A549 (cell line): ENCODE results near the gene RCAN2. TPM values are rescaled to one million over a fixed set of nuclear protein-coding genes. Genes with fewer than 3 reads are reported as not detected.

ENCODE experiments used
- ATAC-seq, 2 experiments: fragments of 200-7000 bp in 1 of 2; fragments of >200 bp in 1 of 2; cut with Nextera tagmentation in 1 of 2; cut with Tn5 transposase in 1 of 2; 3 replicates each; pipeline versions ENCODE4 v1.8.0 to v1.9.1; 2018 to 2020; ENCODE audit warnings: mild to moderate bottlenecking in 1 of 2, moderate library complexity in 1 of 2
- CTCF ChIA-PET: fragments of 300-600 bp; sonication (Branson Sonifier 250); formaldehyde crosslinking; extraction: SDS; loops from one replicate; lab custom pipeline; 2021; ENCODE audit warnings: antibody characterized with exemption, inconsistent platforms; lab: Yijun Ruan, JAX
- POLR2A ChIA-PET: fragments of 350-600 bp; formaldehyde crosslinking; extraction: SDS; loops from one replicate; lab custom pipeline; 2021; ENCODE audit warnings: antibody characterized with exemption, inconsistent platforms; lab: Yijun Ruan, JAX
- DNase-seq, 2 experiments: peaks; one replicate each; pipeline versions ENCODE4 v3.0.0 to v3.0.0-alpha.2; 2011 to 2016; ENCODE audit warnings: low read depth in 1 of 2, low spot score in 1 of 2
- FAIRE-seq: peaks from 2 replicates; lab custom pipeline; 2011; peaks lifted over from hg19 to GRCh38; lab: Jason Lieb, UNC
- H3K27ac ChIP-seq, 2 experiments: fragments of >200 bp; sonication (Bioruptor Twin); formaldehyde crosslinking; 3 replicates each; pipeline ENCODE4 v1.5.1; 2016 to 2017
- H3K4me1 ChIP-seq: fragments of >200 bp; sonication (Bioruptor Twin); formaldehyde crosslinking; 3 replicates; pipeline ENCODE4 v1.6.1; 2016
- H3K4me2 ChIP-seq: fragments of >200 bp; sonication (Bioruptor Twin); formaldehyde crosslinking; 3 replicates; pipeline ENCODE4 v1.6.1; 2016
- H3K4me3 ChIP-seq: fragments of >200 bp; sonication (Bioruptor Twin); formaldehyde crosslinking; 3 replicates; pipeline ENCODE4 v1.5.1; 2016
- H3K9me3 ChIP-seq: fragments of >200 bp; sonication (Bioruptor Twin); formaldehyde crosslinking; 3 replicates; pipeline ENCODE4 v1.6.1; 2016
- BHLHE40 ChIP-seq: IDR thresholded peaks from 2 replicates; pipeline ENCODE4 v1.6.1; 2012; ENCODE audit warnings: low read depth, low read length, inconsistent platforms
- CHD4 ChIP-seq: fragments of 200-600 bp; sonication (generic); IDR thresholded peaks from 2 replicates; pipeline ENCODE4 v1.6.1; 2016; ENCODE audit warnings: antibody characterized with exemption, mild to moderate bottlenecking, borderline replicate concordance
- CTCF ChIP-seq: fragments of >200 bp; sonication (Bioruptor Twin); formaldehyde crosslinking; IDR thresholded peaks from 3 replicates; pipeline ENCODE4 v1.5.1; 2016
- EHF ChIP-seq: fragments of 250-450 bp; sonication (Bioruptor Pico); IDR thresholded peaks from 2 replicates; pipeline ENCODE4 v1.5.0; 2020; ENCODE audit warnings: mild to moderate bottlenecking
- EHMT2 ChIP-seq: fragments of 200-600 bp; sonication (generic); IDR thresholded peaks from 2 replicates; pipeline ENCODE4 v1.6.1; 2016; ENCODE audit warnings: antibody characterized with exemption, low read depth, mild to moderate bottlenecking, moderate library complexity
- EP300 ChIP-seq, 2 experiments: fragments of >200 bp; sonication (Bioruptor Twin); formaldehyde crosslinking; IDR thresholded peaks; 2 replicates in 1 of 2; 3 replicates in 1 of 2; pipeline ENCODE4 v1.6.1; 2016 to 2017
- FOSB ChIP-seq: fragments of 250-450 bp; sonication (Bioruptor Pico); IDR thresholded peaks from 2 replicates; pipeline ENCODE4 v1.5.0; 2020; ENCODE audit warnings: mild to moderate bottlenecking, moderate library complexity
- FOSL2 ChIP-seq, 2 experiments: fragments of 450-650 bp in 1 of 2; fragments of >200 bp in 1 of 2; sonication (Bioruptor Twin) in 1 of 2; formaldehyde crosslinking; IDR thresholded peaks; 2 replicates each; pipeline versions ENCODE4 v1.5.0 to v1.6.1; 2016 to 2020; ENCODE audit warnings: mild to moderate bottlenecking in 1 of 2, moderate library complexity in 1 of 2
- FOXS1 ChIP-seq: fragments of 250-450 bp; sonication (Bioruptor Pico); IDR thresholded peaks from 2 replicates; pipeline ENCODE4 v1.5.0; 2020; ENCODE audit warnings: mild to moderate bottlenecking, moderate library complexity
- GATA3 ChIP-seq: IDR thresholded peaks from 2 replicates; pipeline ENCODE4 v1.6.1; 2012; ENCODE audit warnings: borderline replicate concordance
- HOXA7 ChIP-seq: fragments of 250-450 bp; sonication (Bioruptor Pico); IDR thresholded peaks from 2 replicates; pipeline ENCODE4 v1.5.0; 2020; ENCODE audit warnings: mild to moderate bottlenecking, moderate library complexity
- HOXB5 ChIP-seq: fragments of 250-450 bp; sonication (Bioruptor Pico); IDR thresholded peaks from 2 replicates; pipeline ENCODE4 v1.5.0; 2020; ENCODE audit warnings: mild to moderate bottlenecking, moderate library complexity
- JUN ChIP-seq, 2 experiments: fragments of >200 bp; sonication (Bioruptor Twin); formaldehyde crosslinking; IDR thresholded peaks; 2 replicates in 1 of 2; 3 replicates in 1 of 2; pipeline ENCODE4 v1.6.1; 2016 to 2017
- KDM1A ChIP-seq: fragments of 200-600 bp; sonication (generic); IDR thresholded peaks from 2 replicates; pipeline ENCODE4 v1.6.1; 2016; ENCODE audit warnings: low read depth, mild to moderate bottlenecking
- MAX ChIP-seq: IDR thresholded peaks from 2 replicates; pipeline ENCODE4 v1.6.1; 2012
- NFE2L2 ChIP-seq: fragments of 150-350 bp; conservative IDR thresholded peaks from 2 replicates; pipeline ENCODE4 v1.6.1; 2014; ENCODE audit warnings: low read length
- NR3C1 ChIP-seq: fragments of >200 bp; sonication (Bioruptor Twin); formaldehyde crosslinking; IDR thresholded peaks from 3 replicates; pipeline ENCODE4 v1.6.1; 2017
- PHF8 ChIP-seq: fragments of 200-600 bp; sonication (generic); IDR thresholded peaks from 2 replicates; pipeline ENCODE4 v1.6.1; 2016; ENCODE audit warnings: low read depth, mild to moderate bottlenecking, antibody characterized with exemption, moderate library complexity, borderline replicate concordance
- RARB ChIP-seq: fragments of 250-450 bp; sonication (Bioruptor Pico); IDR thresholded peaks from 2 replicates; pipeline ENCODE4 v1.8.0; 2021; ENCODE audit warnings: mild to moderate bottlenecking, moderate library complexity
- RCOR1 ChIP-seq: fragments of 150-350 bp; IDR thresholded peaks from 2 replicates; pipeline ENCODE4 v1.6.1; 2014; ENCODE audit warnings: antibody characterized with exemption, low read length, low read depth
- REST ChIP-seq: fragments of 200-600 bp; sonication (generic); IDR thresholded peaks from 2 replicates; pipeline ENCODE4 v1.6.1; 2016; ENCODE audit warnings: antibody characterized with exemption, mild to moderate bottlenecking, moderate library complexity
- RFX5 ChIP-seq: fragments of 450-650 bp; IDR thresholded peaks from 2 replicates; pipeline ENCODE4 v1.7.1; 2014; ENCODE audit warnings: antibody characterized with exemption, mild to moderate bottlenecking, moderate library complexity
- SREBF2 ChIP-seq: fragments of 450-650 bp; IDR thresholded peaks from 2 replicates; pipeline ENCODE4 v1.6.1; 2014; ENCODE audit warnings: mild to moderate bottlenecking, moderate library complexity
- ZSCAN20 ChIP-seq: fragments of 250-450 bp; sonication (Bioruptor Pico); IDR thresholded peaks from 2 replicates; pipeline ENCODE4 v1.8.0; 2022; ENCODE audit warnings: mild to moderate bottlenecking, moderate library complexity
- WGBS: methylation state at CpG from one replicate; pipeline ENCODE4 v1.1.6; 2017; ENCODE audit errors: missing lambda C conversion rate; 5-methylcytosine and 5-hydroxymethylcytosine counted together
- polyA plus RNA-seq, 4 experiments: library from polyadenylated mRNA; depleted of rRNA in 3 of 4; stranded (reverse); fragments of >200 nt; fragmentation: RNase III in 1 of 4; extraction: RNeasy Plus Mini Kit Qiagen cat#74134 plus additional on column Dnase treatment in 1 of 4; gene quantifications; 2 replicates in 3 of 4; 3 replicates in 1 of 4; pipeline ENCODE4 v1.2.3, GENCODE V29; 2011 to 2017

The RCAN2 gene
- polyA plus RNA-seq, 2 of the 4 experiments (the other 2 are of a cell fraction): not detected

GRCh38 chr6:46440641-46441040 lies 50.6 kb downstream of the RCAN2 start:
- Histone ChIP-seq H3K27ac (no peak overlapping the region), H3K9me3 (no peaks in the 10 kb centered on the region), H3K4me2 (no peak overlapping the region), H3K4me1 (no peaks in the 10 kb centered on the region), H3K4me3 (no peak overlapping the region)
- POLR2A ChIA-PET: no interaction called here
- no peak for ATAC-seq
- no peak for DNase-seq
- FAIRE-seq: no peak
- WGBS: 6% methylated on average over 1 of the region's 1 CpG
- TF ChIP-seq KDM1A (no peak), NR3C1 (no peak), EP300 (IDR thresholded peaks at IDR 0.05) (no peak), SREBF2 (no peak), RARB (CRISPR knock-in tag) (no peak), HOXA7 (CRISPR knock-in tag) (no peak)
- CTCF ChIA-PET: no interaction called here

GRCh38 chr6:46440141-46440540 lies 51.1 kb downstream of the RCAN2 start:
- TF ChIP-seq EHF (no peak), CTCF (no peak), RCOR1 (no peak), FOSL2 (IDR thresholded peaks at IDR 0.05) (no peak), FOSL2 (CRISPR knock-in tag; IDR thresholded peaks at IDR 0.05) (no peak), RARB (CRISPR knock-in tag) (no peak), JUN (IDR thresholded peaks at IDR 0.05) (no peak), MAX (no peak), GATA3 (no peak), REST (no peak), RFX5 (no peak), HOXA7 (CRISPR knock-in tag) (no peak), FOSB (CRISPR knock-in tag) (no peak), ZSCAN20 (CRISPR knock-in tag) (no peak), CHD4 (no peak), SREBF2 (no peak), EP300 (IDR thresholded peaks at IDR 0.05) (no peak), FOXS1 (CRISPR knock-in tag) (no peak), PHF8 (no peak)
- ChIA-PET CTCF (no interaction called here), POLR2A (no interaction called here)
- DNase-seq: no peak
- 2% methylated on average over 2 of the region's 2 CpGs for WGBS
- Histone ChIP-seq H3K4me1 (no peaks in the 10 kb centered on the region), H3K4me3 (no peak overlapping the region), H3K9me3 (no peaks in the 10 kb centered on the region), H3K4me2 (no peak overlapping the region), H3K27ac (no peak overlapping the region)
- no peak for FAIRE-seq
- ATAC-seq: no peak

DNA sequence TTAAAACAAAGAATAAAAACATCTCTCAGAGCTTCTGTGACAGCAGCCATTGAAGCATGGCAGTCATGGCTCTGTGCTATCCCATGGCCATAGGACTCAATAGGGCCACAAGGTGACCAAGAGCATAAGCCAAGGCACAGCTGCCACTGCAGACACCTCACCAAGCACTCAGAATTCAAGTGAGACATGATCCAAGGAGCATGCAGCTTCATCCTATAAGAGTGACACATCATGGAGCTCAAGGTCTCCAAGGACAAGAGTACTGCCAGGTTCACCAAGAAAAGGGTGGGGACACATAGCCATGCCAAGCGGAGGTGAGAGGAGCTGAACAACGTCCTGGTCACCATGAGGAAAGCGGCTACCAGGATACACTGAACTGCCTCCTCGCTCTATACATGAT lies 53.0 kb downstream of the RCAN2 start:
- no peak for ATAC-seq
- CTCF ChIA-PET: no interaction called here

More for the DNA sequence above, 53.0 kb downstream of the RCAN2 start:
- H3K27ac ChIP-seq: no peak overlapping the region
- POLR2A ChIA-PET: no interaction called here
- FAIRE-seq (no peak), DNase-seq (no peak)
- WGBS: 7% methylated on average over 4 of the region's 4 CpGs
- H3K4me2 ChIP-seq: no peak overlapping the region
- H3K4me1 ChIP-seq: no peaks in the 10 kb centered on the region
- no peaks in the 10 kb centered on the region for H3K9me3 ChIP-seq
- no peak for TF ChIP-seq BHLHE40
- no peak for TF ChIP-seq RARB (CRISPR knock-in tag)
- no peak for TF ChIP-seq NFE2L2
- no peak for TF ChIP-seq HOXB5 (CRISPR knock-in tag)
- no peak for TF ChIP-seq JUN (IDR thresholded peaks at IDR 0.05)
- TF ChIP-seq EHMT2: no peak
- no peak overlapping the region for H3K4me3 ChIP-seq
